Stomach (tissue), 9 donors: Measurements from ENCODE around the gene ZNF516. TPM values are rescaled to one million over a fixed set of nuclear protein-coding genes. Genes with fewer than 3 reads are reported as not detected.

Experiments used
- DNase-seq, 2 donors: peaks; one replicate each; pipeline versions ENCODE4 v3.0.0 to v3.0.0-alpha.2; 2013 to 2019
- H3K27ac ChIP-seq, 5 donors: fragments of 200-600 bp in 4 of 5; sonication (generic) in 4 of 5; one replicate each; pipeline ENCODE4 v1.5.1; 2013 to 2019; ENCODE audit warnings: mild to moderate bottlenecking in 1 of 5, moderate library complexity in 1 of 5
- H3K27me3 ChIP-seq, 3 donors: fragments of 200-600 bp; sonication (generic); one replicate each; pipeline ENCODE4 v1.5.1; 2017 to 2019; ENCODE audit warnings: mixed run types in 1 of 3
- H3K36me3 ChIP-seq, 4 donors: fragments of 200-600 bp; sonication (generic); 1 replicate in 3 of 4; 2 replicates in 1 of 4; pipeline ENCODE4 v1.5.1; 2016 to 2019
- H3K4me1 ChIP-seq, 4 donors: fragments of 200-600 bp; sonication (generic); one replicate each; pipeline ENCODE4 v1.5.1; 2016 to 2019
- H3K4me3 ChIP-seq, 4 donors: fragments of 200-600 bp; sonication (generic) in 3 of 4; one replicate each; pipeline ENCODE4 v1.5.1; 2016 to 2019; ENCODE audit warnings: mild to moderate bottlenecking in 1 of 4
- H3K9me3 ChIP-seq, 4 donors: fragments of 200-600 bp; sonication (generic); one replicate each; pipeline ENCODE4 v1.5.1; 2016 to 2019
- EP300 ChIP-seq: sonication (generic); formaldehyde crosslinking; IDR thresholded peaks from one replicate; pipeline ENCODE4 v1.6.1; 2017; ENCODE audit warnings: antibody characterized with exemption
- POLR2A ChIP-seq, 4 donors: fragments of 450-650 bp; IDR thresholded peaks; one replicate each; pipeline ENCODE4 v1.6.1; 2016; ENCODE audit warnings: antibody characterized with exemption in 4 of 4, control low read depth in 2 of 4, mild to moderate bottlenecking in 1 of 4, moderate library complexity in 1 of 4
- POLR2AphosphoS5 ChIP-seq, 3 donors: sonication (generic); formaldehyde crosslinking; IDR thresholded peaks; one replicate each; pipeline ENCODE4 v1.6.1; 2016; ENCODE audit warnings: antibody characterized with exemption in 3 of 3
- WGBS, 5 donors: extraction: QIAGEN DNeasy Blood & Tissue Kit in 3 of 5; methylation state at CpG; one replicate each; pipeline versions ENCODE4 v1.1.5 to v1.1.7; 2013 to 2018; 5-methylcytosine and 5-hydroxymethylcytosine counted together
- intact Hi-C: fragments of 100-400 bp; cut with DNase I; formaldehyde crosslinking; loops from one replicate; pipeline ENCODE4 v1.15.1; 2023; ENCODE audit warnings: low total_unique reads
- polyA plus RNA-seq, 3 donors: library from polyadenylated mRNA; stranded (reverse); fragments of 200-250 nt; gene quantifications; one replicate each; pipeline ENCODE4 v1.2.3, GENCODE V29; 2013
- total RNA-seq, 5 donors: library from RNA; depleted of rRNA; stranded (reverse); fragments of >200 nt; gene quantifications; one replicate each; pipeline versions ENCODE4 v1.1.0 to v1.2.3, GENCODE V29; 2014 to 2016
- TF ChIP-seq, protein P1 (sequence below), 7 experiments: fragments of 450-650 bp in 4 of 7; fragments of 200-600 bp in 3 of 7; sonication (generic) in 3 of 7; IDR thresholded peaks; one replicate each; pipeline ENCODE4 v1.5.1; 2016 to 2019; ENCODE audit warnings: antibody characterized with exemption in 7 of 7, control low read depth in 2 of 7, mild to moderate bottlenecking in 1 of 7
- donor health status: healthy with polysubstance abuse.
- donor health status: Bipolar disorder and iron deficiency.
- donor health status: healthy.

Gene ZNF516
- total and polyA plus RNA-seq, 8 donors = 2.3 to 25.9 (median 14.4) TPM

DNA sequence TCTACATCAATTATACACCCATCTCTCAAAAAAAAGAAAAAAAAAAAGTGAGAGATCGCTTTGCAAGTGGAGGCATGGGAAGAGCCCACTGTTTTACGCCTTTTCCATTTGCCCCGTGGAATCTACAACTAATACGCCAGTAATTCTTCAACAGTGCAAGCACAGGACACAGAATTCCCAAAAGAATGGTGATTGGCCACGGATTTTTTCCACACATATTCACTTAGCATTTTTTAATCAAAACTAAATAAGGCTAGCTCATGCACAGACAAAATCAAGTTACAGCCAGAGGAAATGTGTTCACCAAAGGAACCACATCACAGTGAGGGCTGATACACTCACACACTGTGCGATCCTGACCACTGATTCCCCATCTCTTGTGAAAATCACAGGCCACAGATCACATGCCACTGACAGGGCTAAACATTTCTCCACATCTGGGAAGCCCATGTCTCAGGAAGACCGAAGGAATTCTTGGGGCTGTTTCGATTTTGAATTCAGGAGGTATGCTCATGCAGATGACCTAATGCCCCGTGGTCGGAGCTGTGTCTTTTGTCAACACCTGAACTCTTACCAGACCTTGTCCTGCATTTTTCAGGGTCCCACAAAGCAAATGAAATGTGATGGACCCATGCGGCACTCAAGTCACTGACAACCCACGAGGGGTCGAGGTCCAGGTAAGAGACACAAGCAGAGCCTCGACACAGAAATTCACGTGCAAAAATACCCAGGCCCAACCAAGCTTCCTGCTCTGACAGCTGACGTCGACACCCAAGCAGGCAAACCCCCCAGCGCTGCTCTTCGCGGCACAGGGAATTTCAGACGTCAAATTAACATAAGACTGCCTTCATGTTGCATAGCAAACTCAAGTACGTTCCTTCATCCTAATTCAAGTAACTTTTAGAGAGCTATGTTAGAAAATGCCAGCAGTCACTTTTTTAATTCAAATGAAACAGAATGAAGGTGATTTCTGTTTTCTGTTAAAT is 69.6 kb downstream of the ZNF516 start:
- Histone ChIP-seq H3K27ac (no peak overlapping the region), H3K27me3 (no peaks in the 10 kb centered on the region), H3K36me3 (no peaks in the 10 kb centered on the region), H3K9me3 (no peaks in the 10 kb centered on the region), H3K4me1 (peaks cover 11 to 67% (median 42%) of the 10 kb centered on the region in 4 donors), H3K4me3 (no peak overlapping the region)
- no peak for DNase-seq
- TF ChIP-seq, protein P1, sequence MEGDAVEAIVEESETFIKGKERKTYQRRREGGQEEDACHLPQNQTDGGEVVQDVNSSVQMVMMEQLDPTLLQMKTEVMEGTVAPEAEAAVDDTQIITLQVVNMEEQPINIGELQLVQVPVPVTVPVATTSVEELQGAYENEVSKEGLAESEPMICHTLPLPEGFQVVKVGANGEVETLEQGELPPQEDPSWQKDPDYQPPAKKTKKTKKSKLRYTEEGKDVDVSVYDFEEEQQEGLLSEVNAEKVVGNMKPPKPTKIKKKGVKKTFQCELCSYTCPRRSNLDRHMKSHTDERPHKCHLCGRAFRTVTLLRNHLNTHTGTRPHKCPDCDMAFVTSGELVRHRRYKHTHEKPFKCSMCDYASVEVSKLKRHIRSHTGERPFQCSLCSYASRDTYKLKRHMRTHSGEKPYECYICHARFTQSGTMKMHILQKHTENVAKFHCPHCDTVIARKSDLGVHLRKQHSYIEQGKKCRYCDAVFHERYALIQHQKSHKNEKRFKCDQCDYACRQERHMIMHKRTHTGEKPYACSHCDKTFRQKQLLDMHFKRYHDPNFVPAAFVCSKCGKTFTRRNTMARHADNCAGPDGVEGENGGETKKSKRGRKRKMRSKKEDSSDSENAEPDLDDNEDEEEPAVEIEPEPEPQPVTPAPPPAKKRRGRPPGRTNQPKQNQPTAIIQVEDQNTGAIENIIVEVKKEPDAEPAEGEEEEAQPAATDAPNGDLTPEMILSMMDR (IDR thresholded peaks at IDR 0.05) = no peak
- no peak for TF ChIP-seq POLR2AphosphoS5 (IDR thresholded peaks at IDR 0.05)
- TF ChIP-seq POLR2A (IDR thresholded peaks at IDR 0.05) = no peak
- no peak for TF ChIP-seq EP300
- intact Hi-C loops = no loop called here
- WGBS, 5 donors = 75 to 83% (median 77%) methylated on average over 22 of the region's 22 CpGs

- TF ChIP-seq POLR2AphosphoS5 (IDR thresholded peaks at IDR 0.05) (no peak), EP300 (no peak), POLR2A (IDR thresholded peaks at IDR 0.05) (no peak)
- TF ChIP-seq, protein P1 (IDR thresholded peaks at IDR 0.05) = no peak
- Histone ChIP-seq H3K27me3 (no peaks in the 10 kb centered on the region), H3K4me1 (peaks cover 6 to 42% (median 24%) of the 10 kb centered on the region in 4 donors), H3K36me3 (no peaks in the 10 kb centered on the region), H3K27ac (no peak overlapping the region), H3K4me3 (no peak overlapping the region), H3K9me3 (no peaks in the 10 kb centered on the region)
- intact Hi-C loops = no loop called here
- no peak for DNase-seq
- WGBS, 5 donors = 83 to 89% (median 86%) methylated on average over 7 of the region's 7 CpGs
Observed at GRCh38 chr18:76422838-76423237, 72.2 kb downstream of the ZNF516 start.

DNA sequence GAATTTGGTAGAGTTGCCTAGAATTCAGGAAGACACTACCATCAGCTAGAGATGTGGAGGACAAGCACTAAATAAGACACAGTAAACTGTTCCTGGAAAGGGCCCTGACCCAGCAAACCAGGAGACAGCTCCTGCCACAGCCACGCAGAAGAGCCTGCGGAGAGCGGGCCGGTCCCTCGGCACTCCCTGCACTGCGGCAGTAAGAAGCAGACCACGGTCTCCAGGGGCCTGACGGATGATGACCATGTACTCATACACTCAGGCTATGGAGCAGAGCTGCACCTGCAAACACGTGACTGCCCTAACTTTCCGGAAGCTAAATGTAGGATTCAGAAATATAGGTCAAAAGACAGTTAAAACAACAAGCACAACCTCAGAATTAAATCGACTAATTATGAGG is 72.9 kb downstream of the ZNF516 start:
- no peak overlapping the region for H3K4me3 ChIP-seq
- peaks cover 6 to 48% (median 27%) of the 10 kb centered on the region in 4 donors for H3K4me1 ChIP-seq
- DNase-seq = no peak
- H3K27ac ChIP-seq = no peak overlapping the region
- intact Hi-C loops = no loop called here
- WGBS, 5 donors = 60 to 87% (median 72%) methylated on average over 3 to 11 of the region's 11 CpGs
- no peaks in the 10 kb centered on the region for H3K9me3 ChIP-seq
- no peaks in the 10 kb centered on the region for H3K36me3 ChIP-seq
- H3K27me3 ChIP-seq = no peaks in the 10 kb centered on the region
- TF ChIP-seq, protein P1 (IDR thresholded peaks at IDR 0.05) = no peak
- TF ChIP-seq POLR2A (IDR thresholded peaks at IDR 0.05) = no peak
- no peak for TF ChIP-seq POLR2AphosphoS5 (IDR thresholded peaks at IDR 0.05)
- TF ChIP-seq EP300 = no peak

DNA sequence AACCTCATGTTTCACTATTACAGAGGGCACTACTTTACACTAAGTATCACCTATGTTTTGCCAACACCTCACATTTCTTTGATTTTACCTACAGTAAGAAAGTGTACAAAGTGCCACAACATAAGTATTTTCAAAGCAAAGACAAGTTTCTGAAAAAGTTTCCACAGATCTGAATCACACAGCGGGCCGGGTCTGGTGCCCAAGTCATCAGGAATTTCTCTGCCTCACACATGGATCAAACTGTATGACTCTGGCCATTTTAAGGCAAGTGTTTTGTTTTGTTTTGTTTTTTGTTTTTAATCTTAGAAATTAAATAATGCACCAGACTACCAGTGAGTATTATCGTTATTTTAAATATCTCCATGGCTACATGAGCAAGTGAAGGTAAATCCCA is 73.4 kb downstream of the ZNF516 start:
- no peak overlapping the region for H3K4me3 ChIP-seq

More for the DNA sequence above, 73.4 kb downstream of the ZNF516 start:
- intact Hi-C loops = no loop called here
- H3K4me1 ChIP-seq = peaks cover 6 to 48% (median 29%) of the 10 kb centered on the region in 4 donors
- H3K27ac ChIP-seq = no peak overlapping the region
- H3K9me3 ChIP-seq = no peaks in the 10 kb centered on the region
- TF ChIP-seq EP300 = no peak
- TF ChIP-seq POLR2AphosphoS5 (IDR thresholded peaks at IDR 0.05) = no peak
- TF ChIP-seq, protein P1 (IDR thresholded peaks at IDR 0.05) = no peak
- no peak for TF ChIP-seq POLR2A (IDR thresholded peaks at IDR 0.05)
- no peaks in the 10 kb centered on the region for H3K27me3 ChIP-seq
- WGBS, 5 donors = 81 to 94% (median 84%) methylated on average over 3 of the region's 3 CpGs
- DNase-seq = no peak
- no peaks in the 10 kb centered on the region for H3K36me3 ChIP-seq
